ENCODE results near the gene ALDH1A3.

DNA sequence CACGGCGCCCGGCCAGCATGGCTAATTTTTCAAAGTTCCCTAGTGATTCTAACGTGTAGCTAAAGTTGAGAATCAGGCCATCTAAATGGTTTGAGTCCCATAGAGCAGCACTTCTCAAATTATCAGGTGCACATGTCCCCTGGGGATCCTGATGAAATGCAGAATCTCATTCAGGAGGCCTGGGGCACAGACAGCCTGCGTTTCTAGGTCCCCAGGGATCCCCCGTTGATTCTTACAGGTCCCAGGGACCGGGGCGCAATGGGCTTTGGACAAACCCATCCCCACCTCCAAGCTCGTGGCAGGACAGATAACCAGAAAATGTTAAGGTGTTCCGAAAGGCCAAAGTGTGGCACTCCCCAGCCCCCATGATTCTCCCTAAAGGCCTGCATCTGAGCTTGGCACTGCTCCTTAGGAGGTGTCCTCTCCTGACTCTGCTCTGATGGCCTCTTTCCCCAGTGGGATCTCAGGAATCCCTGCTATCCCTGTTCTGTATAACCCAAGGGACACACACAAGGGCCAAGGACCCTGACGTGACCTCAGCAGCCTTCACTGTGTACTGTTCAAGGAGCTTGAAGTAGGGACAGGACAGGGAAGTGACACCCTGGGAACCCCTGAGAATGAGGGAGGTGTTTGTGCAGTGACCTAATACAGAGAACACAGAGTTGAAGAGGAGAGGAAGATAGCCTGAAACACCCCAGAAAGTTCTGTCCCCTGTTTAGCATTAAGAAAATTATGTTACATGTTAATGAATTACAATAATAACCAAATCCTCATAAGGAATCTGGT lies 47.5 kb downstream of the ALDH1A3 start:
- TF ChIP-seq CTCF (IDR thresholded peaks at IDR 0.05) (no peak), POLR2A (IDR thresholded peaks at IDR 0.05) (no peak)
